Trophoblast cell (in vitro differentiated cells and primary cell): ENCODE measurements around the gene GRAMD1C.

Experiments used
- DNase-seq, 2 donors: peaks; one replicate each; pipeline ENCODE4 v3.0.0-alpha.2; 2016
- H2AFZ ChIP-seq: 2 replicates; pipeline ENCODE4 v1.6.1; 2013; ENCODE audit warnings: low read length, moderate library complexity, mild to moderate bottlenecking; ENCODE audit not compliant: insufficient read depth, poor library complexity
- H2AK5ac ChIP-seq: 2 replicates; pipeline ENCODE4 v1.6.1; 2013; ENCODE audit warnings: mild to moderate bottlenecking, low read length
- H2BK120ac ChIP-seq: 2 replicates; pipeline ENCODE4 v1.6.1; 2013; ENCODE audit warnings: low read length, mild to moderate bottlenecking, moderate library complexity; ENCODE audit not compliant: insufficient read depth, poor library complexity
- H2BK12ac ChIP-seq: 2 replicates; pipeline ENCODE4 v1.6.1; 2013; ENCODE audit warnings: mild to moderate bottlenecking, low read length, moderate library complexity
- H2BK5ac ChIP-seq: 2 replicates; pipeline ENCODE4 v1.6.1; 2013; ENCODE audit warnings: low read length, low read depth, moderate library complexity, mild to moderate bottlenecking; ENCODE audit not compliant: poor library complexity
- H3K14ac ChIP-seq: 2 replicates; pipeline ENCODE4 v1.6.1; 2013; ENCODE audit warnings: mild to moderate bottlenecking, low read length
- H3K18ac ChIP-seq: 2 replicates; pipeline ENCODE4 v1.6.1; 2013; ENCODE audit warnings: mild to moderate bottlenecking, low read length
- H3K23ac ChIP-seq: 2 replicates; pipeline ENCODE4 v1.6.1; 2013; ENCODE audit warnings: low read length
- H3K27ac ChIP-seq: 2 replicates; pipeline ENCODE4 v1.5.1; 2013; ENCODE audit warnings: low read depth, mild to moderate bottlenecking, inconsistent platforms, low read length, moderate library complexity
- H3K27me3 ChIP-seq: 2 replicates; pipeline ENCODE4 v1.6.1; 2013; ENCODE audit warnings: inconsistent platforms, mild to moderate bottlenecking, low read length, moderate library complexity; ENCODE audit not compliant: insufficient read depth
- H3K36me3 ChIP-seq, 2 experiments: 1 replicate in 1 of 2; 2 replicates in 1 of 2; pipeline ENCODE4 v1.6.1; 2013; ENCODE audit warnings: low read length in 2 of 2, mild to moderate bottlenecking in 2 of 2, moderate library complexity in 1 of 2; ENCODE audit not compliant: insufficient read depth in 2 of 2, control insufficient read depth in 1 of 2
- H3K4ac ChIP-seq: 2 replicates; pipeline ENCODE4 v1.6.1; 2013; ENCODE audit warnings: low read depth, mild to moderate bottlenecking, low read length, moderate library complexity
- H3K4me1 ChIP-seq, 2 experiments: 1 replicate in 1 of 2; 2 replicates in 1 of 2; pipeline ENCODE4 v1.6.1; 2013; ENCODE audit warnings: low read length in 2 of 2, mild to moderate bottlenecking in 2 of 2, moderate library complexity in 1 of 2; ENCODE audit not compliant: insufficient read depth in 2 of 2, control insufficient read depth in 1 of 2
- H3K4me2 ChIP-seq: 2 replicates; pipeline ENCODE4 v1.6.1; 2013; ENCODE audit warnings: inconsistent platforms, mild to moderate bottlenecking, low read length, moderate library complexity
- H3K4me3 ChIP-seq: 2 replicates; pipeline ENCODE4 v1.5.1; 2013; ENCODE audit warnings: mild to moderate bottlenecking, low read depth, low read length, inconsistent platforms
- H3K79me1 ChIP-seq: one replicate; pipeline ENCODE4 v1.6.1; 2013; ENCODE audit warnings: low read length
- H3K79me2 ChIP-seq: 2 replicates; pipeline ENCODE4 v1.6.1; 2013; ENCODE audit warnings: low read length, mild to moderate bottlenecking; ENCODE audit not compliant: control insufficient read depth, insufficient read depth, poor library complexity
- H3K9ac ChIP-seq: 2 replicates; pipeline ENCODE4 v1.6.1; 2013; ENCODE audit warnings: mild to moderate bottlenecking, low read length
- H3K9me3 ChIP-seq: 2 replicates; pipeline ENCODE4 v1.6.1; 2013; ENCODE audit warnings: low read depth, mild to moderate bottlenecking, control low read depth, inconsistent platforms, low read length; ENCODE audit not compliant: insufficient read depth
- H4K12ac ChIP-seq: 2 replicates; pipeline ENCODE4 v1.6.1; 2013; ENCODE audit warnings: low read depth, mild to moderate bottlenecking, low read length, moderate library complexity
- H4K8ac ChIP-seq: 2 replicates; pipeline ENCODE4 v1.6.1; 2013; ENCODE audit warnings: low read depth, mild to moderate bottlenecking, low read length, moderate library complexity
- H4K91ac ChIP-seq: one replicate; pipeline ENCODE4 v1.6.1; 2013; ENCODE audit warnings: low read depth, mild to moderate bottlenecking, low read length, moderate library complexity
- WGBS: extraction: QIAGEN DNeasy Blood & Tissue Kit; methylation state at CpG from one replicate; pipeline ENCODE4 v1.1.7; 2013; ENCODE audit warnings: missing lambda C conversion rate; ENCODE audit not compliant: insufficient read length, insufficient coverage; ENCODE audit errors: extremely low coverage; 5-methylcytosine and 5-hydroxymethylcytosine counted together

Gene GRAMD1C

DNA sequence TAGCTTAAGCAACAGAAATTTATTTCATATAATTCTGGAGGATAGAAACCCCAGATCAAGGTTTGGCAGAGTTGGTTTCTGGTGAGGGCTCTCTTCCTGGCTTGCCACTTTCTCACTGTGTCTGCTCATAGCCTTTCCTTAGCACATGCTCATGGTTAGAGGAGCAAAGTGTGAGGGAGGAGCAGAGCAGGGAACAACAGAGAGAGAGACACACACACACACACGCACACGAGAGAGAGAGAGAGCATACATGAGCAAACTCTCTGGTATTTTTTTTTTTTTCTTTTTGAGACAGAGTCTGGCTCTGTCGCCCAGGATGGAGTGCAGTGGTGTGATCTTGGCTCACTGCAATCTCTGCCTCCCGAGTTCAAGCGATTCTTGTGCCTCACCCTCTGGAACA, 72.4 kb downstream of the GRAMD1C start:
- H2AK5ac ChIP-seq: no peak overlapping the region
- H3K4me3 ChIP-seq: no peak overlapping the region
- peak in 1 of 2 donors; percentile 26 for DNase-seq
- no peak overlapping the region for H3K18ac ChIP-seq
- no peak overlapping the region for H4K12ac ChIP-seq
- H3K79me2 ChIP-seq: no peaks in the 10 kb centered on the region
- H2BK12ac ChIP-seq: no peak overlapping the region
- no peak overlapping the region for H4K91ac ChIP-seq
- H3K27me3 ChIP-seq: no peaks in the 10 kb centered on the region
- H4K8ac ChIP-seq: no peak overlapping the region
- H3K4me1 ChIP-seq: no peaks in the 10 kb centered on the region
- no CpG with 5 or more reads among the region's 5 CpGs for WGBS
- no peak overlapping the region for H3K27ac ChIP-seq
- no peaks in the 10 kb centered on the region for H3K36me3 ChIP-seq
- H3K14ac ChIP-seq: no peak overlapping the region
- no peaks in the 10 kb centered on the region for H3K9me3 ChIP-seq
- H2BK120ac ChIP-seq: no peak overlapping the region
- H3K9ac ChIP-seq: no peak overlapping the region
- no peak overlapping the region for H2BK5ac ChIP-seq
- H3K4me2 ChIP-seq: no peak overlapping the region
- no peaks in the 10 kb centered on the region for H3K79me1 ChIP-seq
- no peak overlapping the region for H2AFZ ChIP-seq
- H3K23ac ChIP-seq: no peak overlapping the region
- H3K4ac ChIP-seq: no peak overlapping the region

DNA sequence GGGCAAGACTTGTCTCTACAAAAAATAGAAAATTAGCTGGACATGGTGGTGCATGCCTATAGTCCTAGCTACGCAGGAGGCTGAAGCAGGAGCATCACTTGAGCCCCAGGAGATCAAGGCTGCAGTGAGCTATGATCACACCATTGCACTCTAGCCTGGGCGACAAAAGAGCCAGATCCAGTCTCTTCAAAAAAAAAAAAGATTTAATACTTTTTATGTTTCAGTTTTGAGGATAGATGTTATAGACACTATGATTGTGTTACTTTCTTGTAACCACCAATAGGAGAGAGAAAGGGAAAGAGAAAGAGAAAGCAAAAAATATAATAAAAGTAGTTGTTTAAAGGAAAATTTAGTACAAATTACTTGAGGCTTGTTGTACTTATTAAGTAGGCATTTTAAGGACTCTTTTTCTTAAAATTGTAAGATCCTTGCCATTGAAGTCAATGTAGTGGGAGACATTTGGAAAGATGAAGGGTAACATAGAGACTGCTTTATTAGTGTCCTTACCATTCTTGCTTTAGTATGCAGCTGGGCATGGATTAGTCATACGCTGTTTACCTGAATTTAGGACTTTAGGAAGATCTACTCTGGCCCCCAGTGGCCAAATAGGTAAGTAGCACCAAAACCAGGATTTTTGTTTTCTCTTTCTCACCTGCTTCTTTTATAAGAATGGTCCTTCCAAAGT, 74.1 kb downstream of the GRAMD1C start:
- Histone ChIP-seq H3K36me3 (no peaks in the 10 kb centered on the region), H4K8ac (no peak overlapping the region), H3K23ac (no peak overlapping the region), H3K9me3 (no peaks in the 10 kb centered on the region), H3K27me3 (no peaks in the 10 kb centered on the region), H2BK120ac (no peak overlapping the region), H3K9ac (no peak overlapping the region), H4K12ac (no peak overlapping the region), H3K27ac (no peak overlapping the region), H3K79me2 (no peaks in the 10 kb centered on the region), H3K79me1 (no peaks in the 10 kb centered on the region), H3K4ac (no peak overlapping the region), H2BK12ac (no peak overlapping the region), H4K91ac (no peak overlapping the region), H3K18ac (no peak overlapping the region), H3K4me1 (no peaks in the 10 kb centered on the region), H3K4me3 (no peak overlapping the region), H3K14ac (no peak overlapping the region), H2AFZ (no peak overlapping the region), H2AK5ac (no peak overlapping the region), H2BK5ac (no peak overlapping the region), H3K4me2 (no peak overlapping the region)
- DNase-seq: peak; percentile 64 to 92
- no CpG with 5 or more reads among the region's 3 CpGs for WGBS

DNA sequence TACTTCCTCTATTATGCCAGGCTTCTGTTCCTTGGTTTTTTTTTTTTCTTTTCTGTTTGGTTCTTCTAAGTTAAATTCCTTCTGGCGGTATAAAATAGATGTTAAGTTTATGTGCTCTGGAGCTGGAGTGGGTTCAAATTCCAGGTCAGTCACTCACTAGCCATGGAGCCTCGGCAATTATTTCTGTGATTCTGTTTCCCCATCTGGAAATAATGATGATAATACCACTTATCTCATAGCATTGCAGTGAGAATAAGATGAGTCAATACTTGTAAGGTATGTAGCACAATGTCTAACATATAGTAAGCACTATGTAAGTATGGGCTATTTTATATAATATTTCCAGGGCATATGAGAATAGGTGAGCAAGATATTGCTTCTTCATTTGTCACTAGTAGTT, 76.1 kb downstream of the GRAMD1C start:
- Histone ChIP-seq H4K12ac (no peak overlapping the region), H4K8ac (no peak overlapping the region), H3K27me3 (no peaks in the 10 kb centered on the region), H3K36me3 (no peaks in the 10 kb centered on the region), H2AK5ac (no peak overlapping the region), H3K4me2 (no peak overlapping the region), H3K79me2 (no peaks in the 10 kb centered on the region), H3K9ac (no peak overlapping the region), H3K23ac (no peak overlapping the region), H3K14ac (no peak overlapping the region), H4K91ac (no peak overlapping the region), H3K4me3 (no peak overlapping the region), H3K9me3 (no peaks in the 10 kb centered on the region), H2BK12ac (no peak overlapping the region), H3K27ac (no peak overlapping the region), H2AFZ (no peak overlapping the region), H2BK120ac (no peak overlapping the region), H2BK5ac (no peak overlapping the region), H3K79me1 (no peaks in the 10 kb centered on the region), H3K4ac (no peak overlapping the region), H3K4me1 (no peaks in the 10 kb centered on the region), H3K18ac (no peak overlapping the region)
- DNase-seq: no peak
- no CpG with 5 or more reads among the region's 2 CpGs for WGBS

DNA sequence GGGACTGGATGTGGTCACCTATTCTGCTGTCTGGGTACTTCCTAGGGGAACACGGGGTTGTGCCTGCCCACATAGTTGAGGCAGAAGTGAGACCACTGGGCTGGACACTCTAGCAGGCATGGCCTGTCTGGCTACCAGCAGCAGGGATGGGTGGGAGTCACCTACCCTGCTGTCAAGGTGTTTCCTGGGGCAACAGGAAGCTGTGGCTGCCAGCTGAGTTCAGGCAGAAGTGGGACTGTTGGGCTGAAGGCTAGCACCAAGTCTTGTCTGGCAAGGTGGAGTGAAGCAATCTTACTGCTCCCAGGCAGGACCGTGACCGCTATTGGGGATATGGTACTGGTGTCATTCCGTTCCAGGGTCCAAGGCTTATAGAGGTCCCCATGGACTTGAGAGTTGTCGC, 89.0 kb downstream of the GRAMD1C start:
- no peak overlapping the region for H3K4me2 ChIP-seq
- H3K23ac ChIP-seq: no peak overlapping the region
- no peak overlapping the region for H3K14ac ChIP-seq
- DNase-seq: no peak
- H3K27ac ChIP-seq: no peak overlapping the region
- H2BK5ac ChIP-seq: no peak overlapping the region
- WGBS: no CpG with 5 or more reads among the region's 5 CpGs
- no peaks in the 10 kb centered on the region for H3K79me1 ChIP-seq
- no peaks in the 10 kb centered on the region for H3K27me3 ChIP-seq
- no peak overlapping the region for H2BK12ac ChIP-seq
- H3K4me1 ChIP-seq: no peaks in the 10 kb centered on the region
- no peaks in the 10 kb centered on the region for H3K36me3 ChIP-seq
- H4K91ac ChIP-seq: no peak overlapping the region
- H2BK120ac ChIP-seq: no peak overlapping the region
- no peak overlapping the region for H4K8ac ChIP-seq
- H3K9ac ChIP-seq: no peak overlapping the region
- no peaks in the 10 kb centered on the region for H3K79me2 ChIP-seq
- H4K12ac ChIP-seq: no peak overlapping the region
- H3K4me3 ChIP-seq: no peak overlapping the region
- no peak overlapping the region for H2AFZ ChIP-seq
- H2AK5ac ChIP-seq: no peak overlapping the region
- peaks cover 1% of the 10 kb centered on the region for H3K9me3 ChIP-seq
- no peak overlapping the region for H3K18ac ChIP-seq
- no peak overlapping the region for H3K4ac ChIP-seq
